Calu3 (cell line): ENCODE measurements around the gene CUL4A. TPM values are rescaled to one million over a fixed set of nuclear protein-coding genes. Genes with fewer than 3 reads are reported as not detected.

Experiments used
- BruUV-seq: library from RNA; stranded (reverse); fragments of 400-500 nt; replicated peaks from 2 replicates; lab custom pipeline; 2021; lab: Mats Ljungman, UMichigan
- CTCF ChIA-PET: fragments of 300-600 bp; sonication (Branson Sonifier 250); formaldehyde crosslinking; loops from one replicate; lab custom pipeline; 2022; ENCODE audit warnings: antibody characterized with exemption; lab: Charles Lee
- DNase-seq: peaks from one replicate; pipeline ENCODE4 v3.0.0; 2022
- H3K27ac Mint-ChIP-seq: one replicate; pipeline ENCODE4 v1.8.0; 2022; ENCODE audit warnings: mixed read lengths; ENCODE audit not compliant: unreplicated experiment
- H3K27me3 Mint-ChIP-seq: one replicate; pipeline ENCODE4 v1.8.0; 2022; ENCODE audit warnings: mixed read lengths; ENCODE audit not compliant: unreplicated experiment
- H3K36me3 Mint-ChIP-seq: one replicate; pipeline ENCODE4 v1.8.0; 2022; ENCODE audit warnings: mild to moderate bottlenecking, moderate library complexity, mixed read lengths; ENCODE audit not compliant: insufficient read depth, unreplicated experiment
- H3K4me1 Mint-ChIP-seq: one replicate; pipeline ENCODE4 v1.8.0; 2022; ENCODE audit warnings: mild to moderate bottlenecking, low read depth, mixed read lengths; ENCODE audit not compliant: unreplicated experiment
- H3K4me3 Mint-ChIP-seq: one replicate; pipeline ENCODE4 v1.8.0; 2022; ENCODE audit warnings: mild to moderate bottlenecking, low read depth, moderate library complexity, mixed read lengths; ENCODE audit not compliant: unreplicated experiment
- H3K9me3 Mint-ChIP-seq: one replicate; pipeline ENCODE4 v1.8.0; 2022; ENCODE audit warnings: low read depth, mixed read lengths; ENCODE audit not compliant: unreplicated experiment
- intact Hi-C: fragments of 100-400 bp; cut with micrococcal nuclease; formaldehyde crosslinking; loops from one replicate; pipeline ENCODE4 v1.10.0; 2022; ENCODE audit not compliant: unreplicated experiment
- total RNA-seq: library from RNA; stranded (reverse); gene quantifications from 2 replicates; pipeline ENCODE4 v1.2.3, GENCODE V29; 2022
- TF ChIP-seq, protein P1 (sequence below): fragments of 200-600 bp; IDR thresholded peaks from one replicate; pipeline ENCODE4 v1.8.0; 2022; ENCODE audit warnings: antibody characterized with exemption; ENCODE audit not compliant: unreplicated experiment

Gene CUL4A
- total RNA-seq, 1 experiment from 2014 or later: 32.1 TPM

DNA sequence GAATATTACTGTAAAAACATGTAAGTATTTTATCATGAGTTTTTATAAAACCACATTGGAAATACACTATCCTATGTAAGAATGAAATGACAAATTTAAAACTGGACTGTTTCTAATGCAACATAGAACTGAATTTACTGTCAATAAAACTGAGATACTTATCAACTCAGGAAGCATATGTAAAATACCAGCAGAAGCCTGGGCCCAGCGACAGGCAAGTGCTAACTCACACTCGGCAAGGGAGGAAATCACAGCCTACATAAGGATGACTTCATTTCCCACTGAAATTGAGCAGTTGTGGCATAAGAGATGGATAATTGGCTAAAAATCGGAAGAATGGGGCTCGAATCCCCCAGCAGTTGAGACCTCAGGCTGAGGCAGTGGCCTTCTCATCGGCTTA, 38.9 kb upstream of the CUL4A start:
- no peaks in the 10 kb centered on the region for H3K36me3 Mint-ChIP-seq
- H3K4me3 Mint-ChIP-seq: no peak overlapping the region
- TF ChIP-seq, protein P1, sequence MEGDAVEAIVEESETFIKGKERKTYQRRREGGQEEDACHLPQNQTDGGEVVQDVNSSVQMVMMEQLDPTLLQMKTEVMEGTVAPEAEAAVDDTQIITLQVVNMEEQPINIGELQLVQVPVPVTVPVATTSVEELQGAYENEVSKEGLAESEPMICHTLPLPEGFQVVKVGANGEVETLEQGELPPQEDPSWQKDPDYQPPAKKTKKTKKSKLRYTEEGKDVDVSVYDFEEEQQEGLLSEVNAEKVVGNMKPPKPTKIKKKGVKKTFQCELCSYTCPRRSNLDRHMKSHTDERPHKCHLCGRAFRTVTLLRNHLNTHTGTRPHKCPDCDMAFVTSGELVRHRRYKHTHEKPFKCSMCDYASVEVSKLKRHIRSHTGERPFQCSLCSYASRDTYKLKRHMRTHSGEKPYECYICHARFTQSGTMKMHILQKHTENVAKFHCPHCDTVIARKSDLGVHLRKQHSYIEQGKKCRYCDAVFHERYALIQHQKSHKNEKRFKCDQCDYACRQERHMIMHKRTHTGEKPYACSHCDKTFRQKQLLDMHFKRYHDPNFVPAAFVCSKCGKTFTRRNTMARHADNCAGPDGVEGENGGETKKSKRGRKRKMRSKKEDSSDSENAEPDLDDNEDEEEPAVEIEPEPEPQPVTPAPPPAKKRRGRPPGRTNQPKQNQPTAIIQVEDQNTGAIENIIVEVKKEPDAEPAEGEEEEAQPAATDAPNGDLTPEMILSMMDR: no peak
- H3K9me3 Mint-ChIP-seq: no peaks in the 10 kb centered on the region
- DNase-seq: no peak
- no peak overlapping the region for H3K27ac Mint-ChIP-seq
- BruUV-seq: no TSS peak
- H3K4me1 Mint-ChIP-seq: no peaks in the 10 kb centered on the region
- H3K27me3 Mint-ChIP-seq: no peaks in the 10 kb centered on the region
- intact Hi-C loops: no loop called here
- CTCF ChIA-PET: no interaction called here

DNA sequence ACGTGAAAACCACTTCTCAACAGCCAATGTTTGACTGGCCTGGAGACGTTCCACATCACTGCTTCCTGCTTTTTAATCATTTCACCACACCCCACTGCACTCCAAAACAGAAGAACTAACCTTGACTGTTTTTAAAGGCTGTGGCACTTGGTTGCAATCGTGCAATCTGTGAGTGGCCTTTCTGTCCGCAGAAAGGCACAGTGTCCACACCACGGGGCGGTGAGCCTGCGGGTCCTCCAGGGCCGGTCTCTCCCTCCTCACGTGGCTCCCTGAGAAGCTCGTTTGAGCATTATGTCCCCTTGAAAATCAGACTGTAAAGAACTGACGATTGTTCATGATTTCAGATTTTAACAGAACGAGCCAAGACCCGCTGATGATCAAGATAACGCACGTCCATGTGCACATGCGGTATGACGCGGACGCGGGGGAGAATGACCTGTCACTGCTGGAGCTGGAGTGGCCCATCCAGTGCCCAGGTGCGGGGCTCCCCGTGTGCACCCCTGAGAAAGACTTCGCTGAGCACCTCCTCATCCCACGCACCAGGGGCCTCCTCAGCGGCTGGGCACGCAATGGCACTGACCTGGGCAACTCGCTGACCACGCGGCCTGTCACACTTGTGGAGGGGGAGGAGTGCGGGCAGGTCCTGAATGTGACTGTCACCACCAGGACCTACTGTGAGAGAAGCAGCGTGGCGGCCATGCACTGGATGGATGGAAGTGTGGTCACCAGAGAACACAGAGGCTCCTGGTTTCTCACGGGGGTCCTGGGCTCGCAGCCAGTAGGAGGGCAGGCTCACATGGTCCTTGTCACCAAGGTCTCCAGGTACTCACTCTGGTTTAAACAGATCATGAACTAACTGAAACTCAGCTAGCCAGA, 37.9 kb upstream of the CUL4A start:
- Mint-ChIP-seq H3K4me1 (no peaks in the 10 kb centered on the region), H3K4me3 (no peak overlapping the region), H3K36me3 (peaks cover 8% of the 10 kb centered on the region), H3K9me3 (no peaks in the 10 kb centered on the region), H3K27ac (no peak overlapping the region), H3K27me3 (no peaks in the 10 kb centered on the region)
- TF ChIP-seq, protein P1: no peak
- no TSS peak for BruUV-seq
- intact Hi-C loops: no loop called here
- CTCF ChIA-PET: no interaction called here
- DNase-seq: no peak

DNA sequence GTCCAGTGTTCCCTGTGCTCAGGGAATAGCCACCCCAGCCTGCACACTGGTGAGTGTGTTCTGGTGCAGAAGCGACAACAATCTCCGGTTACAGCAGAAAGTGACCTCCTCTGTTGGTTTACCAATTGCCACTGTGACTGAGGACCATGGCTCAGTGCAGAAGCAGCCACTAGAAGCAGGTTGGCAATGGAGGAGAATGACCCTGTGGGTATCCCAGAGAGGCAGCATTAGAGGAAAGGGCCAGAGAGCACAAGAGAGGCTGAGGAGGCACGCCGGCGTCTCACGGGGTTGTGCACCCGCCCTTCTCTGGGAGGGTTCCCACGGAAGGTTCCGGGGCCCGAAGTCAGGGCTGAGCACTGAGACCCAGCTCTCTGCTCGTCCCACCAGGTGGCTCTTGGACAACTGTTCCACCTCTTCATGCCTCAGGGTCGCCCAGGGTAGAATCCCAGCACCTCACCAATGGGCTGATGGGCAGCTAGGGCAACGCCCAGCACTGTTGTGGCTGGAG, 36.9 kb upstream of the CUL4A start:
- CTCF ChIA-PET: no interaction called here
- Mint-ChIP-seq H3K27ac (no peak overlapping the region), H3K9me3 (no peaks in the 10 kb centered on the region)

DNA sequence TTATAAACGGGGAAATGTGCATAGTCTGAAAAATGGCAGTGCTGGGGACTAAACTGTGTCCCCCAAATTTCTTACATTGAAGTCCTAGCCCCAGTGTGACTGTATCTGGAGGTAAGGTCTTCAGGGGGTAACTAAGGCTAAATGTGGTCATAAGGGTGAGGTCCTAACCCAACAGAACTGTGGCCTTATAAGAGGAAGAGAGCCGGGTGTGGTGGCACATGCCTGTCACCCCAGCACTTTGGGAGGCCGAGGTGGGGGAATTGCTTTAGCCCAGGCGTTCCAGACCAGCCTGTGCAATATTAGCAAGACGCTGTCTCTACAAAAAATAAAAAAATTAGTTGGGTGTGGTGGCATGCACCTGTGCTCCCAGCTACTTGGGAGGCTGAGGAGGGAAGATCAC, 33.1 kb upstream of the CUL4A start:
- Mint-ChIP-seq H3K9me3 (no peaks in the 10 kb centered on the region), H3K4me3 (no peak overlapping the region), H3K4me1 (no peaks in the 10 kb centered on the region), H3K27ac (no peak overlapping the region), H3K27me3 (no peaks in the 10 kb centered on the region), H3K36me3 (peaks cover 10% of the 10 kb centered on the region)
- intact Hi-C loops: no loop called here
- BruUV-seq: no TSS peak
- TF ChIP-seq, protein P1: no peak
- DNase-seq: no peak
- CTCF ChIA-PET: no interaction called here

More for the DNA sequence above, 36.9 kb upstream of the CUL4A start:
- Mint-ChIP-seq H3K4me3 (no peak overlapping the region), H3K4me1 (no peaks in the 10 kb centered on the region), H3K27me3 (no peaks in the 10 kb centered on the region), H3K36me3 (peaks cover 10% of the 10 kb centered on the region)
- TF ChIP-seq, protein P1: no peak
- no TSS peak for BruUV-seq
- DNase-seq: no peak
- intact Hi-C loops: no loop called here
